Caco-2 (cell line): Measurements from ENCODE around the gene KHDC4. TPM values are rescaled to one million over a fixed set of nuclear protein-coding genes. Genes with fewer than 3 reads are reported as not detected.
A peak's percentile ranks its signal among the peaks of the same experiment; 100 is the strongest.

Source experiments
- BruUV-seq: library from RNA; stranded (reverse); fragments of 400-500 nt; replicated peaks from 2 replicates; lab custom pipeline; 2021; lab: Mats Ljungman, UMichigan
- CTCF ChIA-PET: fragments of 300-600 bp; sonication (Branson Sonifier 250); formaldehyde crosslinking; loops from one replicate; lab custom pipeline; 2022; ENCODE audit warnings: antibody characterized with exemption; lab: Charles Lee
- POLR2A ChIA-PET: fragments of 300-600 bp; sonication (Branson Sonifier 250); formaldehyde crosslinking; loops from one replicate; lab custom pipeline; 2022; ENCODE audit warnings: antibody characterized with exemption; lab: Charles Lee
- DNase-seq, 2 experiments: peaks; one replicate each; pipeline versions ENCODE4 v3.0.0 to v3.0.0-alpha.2; 2020 to 2022
- H3K27me3 ChIP-seq: replicated peaks from 2 replicates; pipeline ENCODE4 v1.6.0; 2011; ENCODE audit warnings: low read length; ENCODE audit not compliant: control insufficient read depth, insufficient read depth
- H3K36me3 ChIP-seq: 2 replicates; pipeline ENCODE4 v1.5.1; 2011; ENCODE audit warnings: low read length; ENCODE audit not compliant: control insufficient read depth, insufficient read depth
- H3K4me1 ChIP-seq: fragments of 250-450 bp; sonication (Bioruptor Pico); 2 replicates; pipeline ENCODE4 v1.5.1; 2020; ENCODE audit warnings: mild to moderate bottlenecking
- H3K4me3 ChIP-seq: 2 replicates; pipeline ENCODE4 v1.5.1; 2011; ENCODE audit warnings: low read depth, mild to moderate bottlenecking, control low read depth, low read length
- H3K9me3 ChIP-seq: fragments of 250-450 bp; sonication (Bioruptor Pico); 2 replicates; pipeline ENCODE4 v1.5.1; 2020; ENCODE audit warnings: mild to moderate bottlenecking, moderate library complexity
- H3K27ac Mint-ChIP-seq: one replicate; pipeline ENCODE4 v1.8.0; 2022; ENCODE audit warnings: mixed read lengths; ENCODE audit not compliant: unreplicated experiment
- H3K27me3 Mint-ChIP-seq: one replicate; pipeline ENCODE4 v1.8.0; 2022; ENCODE audit warnings: mixed read lengths; ENCODE audit not compliant: insufficient read depth, unreplicated experiment
- H3K36me3 Mint-ChIP-seq: one replicate; pipeline ENCODE4 v1.8.0; 2022; ENCODE audit warnings: mild to moderate bottlenecking, mixed read lengths; ENCODE audit not compliant: insufficient read depth, unreplicated experiment
- H3K4me1 Mint-ChIP-seq: one replicate; pipeline ENCODE4 v1.8.0; 2022; ENCODE audit warnings: low read depth, mixed read lengths; ENCODE audit not compliant: unreplicated experiment
- H3K4me3 Mint-ChIP-seq: one replicate; pipeline ENCODE4 v1.8.0; 2022; ENCODE audit warnings: mild to moderate bottlenecking, moderate library complexity, mixed read lengths; ENCODE audit not compliant: unreplicated experiment
- H3K9me3 Mint-ChIP-seq: one replicate; pipeline ENCODE4 v1.8.0; 2022; ENCODE audit warnings: mixed read lengths; ENCODE audit not compliant: unreplicated experiment
- CTCF ChIP-seq, 2 experiments: fragments of 200-600 bp in 1 of 2; IDR thresholded peaks; 1 replicate in 1 of 2; 2 replicates in 1 of 2; pipeline versions ENCODE4 v1.5.1 to v1.8.0; 2011 to 2022; ENCODE audit warnings: antibody characterized with exemption in 1 of 2, control low read depth in 1 of 2, inconsistent platforms in 1 of 2, low read depth in 1 of 2, low read length in 1 of 2, mild to moderate bottlenecking in 1 of 2, moderate library complexity in 1 of 2; ENCODE audit not compliant: insufficient read depth in 1 of 2, severe bottlenecking in 1 of 2, unreplicated experiment in 1 of 2
- intact Hi-C: fragments of 100-400 bp; cut with micrococcal nuclease; formaldehyde crosslinking; loops from one replicate; pipeline ENCODE4 v1.10.0; 2022; ENCODE audit not compliant: unreplicated experiment
- total RNA-seq: library from RNA; stranded (reverse); gene quantifications from 2 replicates; pipeline ENCODE4 v1.2.3, GENCODE V29; 2022

The KHDC4 gene
- total RNA-seq, 1 experiment from 2014 or later = 68.5 TPM

GRCh38 chr1:155912056-155912536, 22.1 kb downstream of the KHDC4 start:
- Mint-ChIP-seq H3K4me3 (peak overlapping the region; percentile 89), H3K9me3 (no peaks in the 10 kb centered on the region), H3K27ac (peak overlapping the region; percentile 84), H3K4me1 (peaks cover 15% of the 10 kb centered on the region), H3K36me3 (peaks cover 63% of the 10 kb centered on the region), H3K27me3 (no peaks in the 10 kb centered on the region)
- peak in 1 of 2 experiments; percentile 15 for DNase-seq
- ChIA-PET POLR2A (no interaction called here), CTCF (interaction anchor here (1.2 kb wide), 1 partner anchor 26 kb away, joined by 5 read pairs; no protein-coding TSS in a partner anchor)
- no peaks in the 10 kb centered on the region for H3K9me3 ChIP-seq
- H3K27me3 ChIP-seq = no peaks in the 10 kb centered on the region
- no TSS peak for BruUV-seq
- H3K4me3 ChIP-seq = no peak overlapping the region
- no peak for TF ChIP-seq CTCF (IDR thresholded peaks at IDR 0.05; ENCODE audit: insufficient read depth in 1 of 2, low read depth in 1 of 2, low read length in 1 of 2, severe bottlenecking in 1 of 2, unreplicated experiment in 1 of 2)
- 0 out of 2 replicates have a peak, but pooled peaks cover 7% of the 10 kb centered on the region for H3K4me1 ChIP-seq
- intact Hi-C loops = loop anchor here (10.0 kb wide), 1 partner anchor 57 kb away; the partner anchor contains the start of genes GON4L and SYT11
- H3K36me3 ChIP-seq = peaks cover 6% of the 10 kb centered on the region; the same call in 1 of the 2 replicates

GRCh38 chr1:155911156-155912055, 22.8 kb downstream of the KHDC4 start, which contains the start of gene RIT1:
TSS of gene RIT1 (minus strand) at chr1:155911349. CDS start at chr1:155910761, 588 bp downstream.
- peak in 1 of 2 experiments; percentile 17 for TF ChIP-seq CTCF (IDR thresholded peaks at IDR 0.05; ENCODE audit: insufficient read depth in 1 of 2, low read depth in 1 of 2, low read length in 1 of 2, severe bottlenecking in 1 of 2, unreplicated experiment in 1 of 2)
- ChIA-PET CTCF (interaction anchor here (1.2 kb wide), 1 partner anchor 27 kb away, joined by 5 read pairs; no protein-coding TSS in a partner anchor), POLR2A (no interaction called here)
- intact Hi-C loops = loop anchor here (10.0 kb wide), 1 partner anchor 57 kb away; the partner anchor contains the start of genes GON4L and SYT11
- peak within 1 kb of the TSS; percentile 89 for H3K4me3 Mint-ChIP-seq
- H3K27ac Mint-ChIP-seq = peak within 1 kb of the TSS; percentile 84
- H3K4me1 Mint-ChIP-seq = peaks cover 15% of the 10 kb centered on the region
- Histone ChIP-seq H3K36me3 (peaks cover 6% of the 10 kb centered on the region; the same call in 1 of the 2 replicates), H3K4me3 (peak within 1 kb of the TSS; percentile 57), H3K4me1 (0 out of 2 replicates have a peak, but pooled peaks cover 7% of the 10 kb centered on the region), H3K27me3 (no peaks in the 10 kb centered on the region), H3K9me3 (no peaks in the 10 kb centered on the region)
- H3K27me3 Mint-ChIP-seq = no peaks in the 10 kb centered on the region
- peak; percentile 92 to 93 for DNase-seq
- H3K9me3 Mint-ChIP-seq = no peaks in the 10 kb centered on the region
- peaks cover 70% of the 10 kb centered on the region for H3K36me3 Mint-ChIP-seq
- no TSS peak for BruUV-seq

- no TSS peak for BruUV-seq
- Mint-ChIP-seq H3K9me3 (no peaks in the 10 kb centered on the region), H3K27ac (peak overlapping the region; percentile 84), H3K27me3 (no peaks in the 10 kb centered on the region), H3K4me3 (peak overlapping the region; percentile 89), H3K36me3 (peaks cover 75% of the 10 kb centered on the region), H3K4me1 (peaks cover 15% of the 10 kb centered on the region)
- Histone ChIP-seq H3K27me3 (no peaks in the 10 kb centered on the region), H3K36me3 (peaks cover 6% of the 10 kb centered on the region; the same call in 1 of the 2 replicates), H3K4me1 (0 out of 2 replicates have a peak, but pooled peaks cover 7% of the 10 kb centered on the region), H3K4me3 (peak overlapping the region; percentile 57), H3K9me3 (no peaks in the 10 kb centered on the region)
- ChIA-PET POLR2A (no interaction called here), CTCF (interaction anchor here (0.7 kb wide), 1 partner anchor 79 kb away, joined by 3 read pairs; no protein-coding TSS in a partner anchor)
- intact Hi-C loops = loop anchor here (10.0 kb wide), 1 partner anchor 56 kb away; the partner anchor contains the start of genes GON4L and SYT11
- peak; percentile 41 to 43 for DNase-seq
- TF ChIP-seq CTCF (IDR thresholded peaks at IDR 0.05; ENCODE audit: insufficient read depth in 1 of 2, low read depth in 1 of 2, low read length in 1 of 2, severe bottlenecking in 1 of 2, unreplicated experiment in 1 of 2) = no peak
These were observed 23.5 kb downstream of the KHDC4 start for GRCh38 chr1:155910621-155911121.
